Trophoblast cell (in vitro differentiated cells and primary cell): Measurements from ENCODE around the gene SETD3.

ENCODE experiments used
- DNase-seq, 2 donors: peaks; one replicate each; pipeline ENCODE4 v3.0.0-alpha.2; 2016
- H2AFZ ChIP-seq: 2 replicates; pipeline ENCODE4 v1.6.1; 2013; ENCODE audit warnings: low read length, moderate library complexity, mild to moderate bottlenecking; ENCODE audit not compliant: insufficient read depth, poor library complexity
- H2AK5ac ChIP-seq: 2 replicates; pipeline ENCODE4 v1.6.1; 2013; ENCODE audit warnings: mild to moderate bottlenecking, low read length
- H2BK120ac ChIP-seq: 2 replicates; pipeline ENCODE4 v1.6.1; 2013; ENCODE audit warnings: low read length, mild to moderate bottlenecking, moderate library complexity; ENCODE audit not compliant: insufficient read depth, poor library complexity
- H2BK12ac ChIP-seq: 2 replicates; pipeline ENCODE4 v1.6.1; 2013; ENCODE audit warnings: mild to moderate bottlenecking, low read length, moderate library complexity
- H2BK5ac ChIP-seq: 2 replicates; pipeline ENCODE4 v1.6.1; 2013; ENCODE audit warnings: low read length, low read depth, moderate library complexity, mild to moderate bottlenecking; ENCODE audit not compliant: poor library complexity
- H3K14ac ChIP-seq: 2 replicates; pipeline ENCODE4 v1.6.1; 2013; ENCODE audit warnings: mild to moderate bottlenecking, low read length
- H3K18ac ChIP-seq: 2 replicates; pipeline ENCODE4 v1.6.1; 2013; ENCODE audit warnings: mild to moderate bottlenecking, low read length
- H3K23ac ChIP-seq: 2 replicates; pipeline ENCODE4 v1.6.1; 2013; ENCODE audit warnings: low read length
- H3K27ac ChIP-seq: 2 replicates; pipeline ENCODE4 v1.5.1; 2013; ENCODE audit warnings: low read depth, mild to moderate bottlenecking, inconsistent platforms, low read length, moderate library complexity
- H3K27me3 ChIP-seq: 2 replicates; pipeline ENCODE4 v1.6.1; 2013; ENCODE audit warnings: inconsistent platforms, mild to moderate bottlenecking, low read length, moderate library complexity; ENCODE audit not compliant: insufficient read depth
- H3K36me3 ChIP-seq, 2 experiments: 1 replicate in 1 of 2; 2 replicates in 1 of 2; pipeline ENCODE4 v1.6.1; 2013; ENCODE audit warnings: low read length in 2 of 2, mild to moderate bottlenecking in 2 of 2, moderate library complexity in 1 of 2; ENCODE audit not compliant: insufficient read depth in 2 of 2, control insufficient read depth in 1 of 2
- H3K4ac ChIP-seq: 2 replicates; pipeline ENCODE4 v1.6.1; 2013; ENCODE audit warnings: low read depth, mild to moderate bottlenecking, low read length, moderate library complexity
- H3K4me1 ChIP-seq, 2 experiments: 1 replicate in 1 of 2; 2 replicates in 1 of 2; pipeline ENCODE4 v1.6.1; 2013; ENCODE audit warnings: low read length in 2 of 2, mild to moderate bottlenecking in 2 of 2, moderate library complexity in 1 of 2; ENCODE audit not compliant: insufficient read depth in 2 of 2, control insufficient read depth in 1 of 2
- H3K4me2 ChIP-seq: 2 replicates; pipeline ENCODE4 v1.6.1; 2013; ENCODE audit warnings: inconsistent platforms, mild to moderate bottlenecking, low read length, moderate library complexity
- H3K4me3 ChIP-seq: 2 replicates; pipeline ENCODE4 v1.5.1; 2013; ENCODE audit warnings: mild to moderate bottlenecking, low read depth, low read length, inconsistent platforms
- H3K79me1 ChIP-seq: one replicate; pipeline ENCODE4 v1.6.1; 2013; ENCODE audit warnings: low read length
- H3K79me2 ChIP-seq: 2 replicates; pipeline ENCODE4 v1.6.1; 2013; ENCODE audit warnings: low read length, mild to moderate bottlenecking; ENCODE audit not compliant: control insufficient read depth, insufficient read depth, poor library complexity
- H3K9ac ChIP-seq: 2 replicates; pipeline ENCODE4 v1.6.1; 2013; ENCODE audit warnings: mild to moderate bottlenecking, low read length
- H3K9me3 ChIP-seq: 2 replicates; pipeline ENCODE4 v1.6.1; 2013; ENCODE audit warnings: low read depth, mild to moderate bottlenecking, control low read depth, inconsistent platforms, low read length; ENCODE audit not compliant: insufficient read depth
- H4K12ac ChIP-seq: 2 replicates; pipeline ENCODE4 v1.6.1; 2013; ENCODE audit warnings: low read depth, mild to moderate bottlenecking, low read length, moderate library complexity
- H4K8ac ChIP-seq: 2 replicates; pipeline ENCODE4 v1.6.1; 2013; ENCODE audit warnings: low read depth, mild to moderate bottlenecking, low read length, moderate library complexity
- H4K91ac ChIP-seq: one replicate; pipeline ENCODE4 v1.6.1; 2013; ENCODE audit warnings: low read depth, mild to moderate bottlenecking, low read length, moderate library complexity
- WGBS: extraction: QIAGEN DNeasy Blood & Tissue Kit; methylation state at CpG from one replicate; pipeline ENCODE4 v1.1.7; 2013; ENCODE audit warnings: missing lambda C conversion rate; ENCODE audit not compliant: insufficient read length, insufficient coverage; ENCODE audit errors: extremely low coverage; 5-methylcytosine and 5-hydroxymethylcytosine counted together

Gene SETD3

DNA sequence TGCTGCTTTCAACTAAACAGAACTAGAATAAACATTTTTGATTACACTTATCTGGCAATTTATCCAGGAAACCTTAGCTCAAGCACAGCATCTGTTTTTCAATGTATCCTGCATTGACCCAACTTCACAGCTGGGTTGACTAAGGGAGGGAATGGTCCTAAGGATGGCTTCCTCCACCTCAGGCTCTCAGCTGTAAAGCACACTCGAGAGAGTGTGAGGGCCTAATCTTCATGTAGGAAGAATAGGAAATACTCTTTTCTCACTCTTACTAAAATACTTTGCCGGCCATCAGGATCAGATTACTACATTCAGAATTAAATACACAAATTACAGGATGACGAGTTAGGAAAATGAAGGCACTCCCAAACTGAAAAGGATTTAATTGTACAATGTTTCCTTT is 7.2 kb downstream of the SETD3 start:
- WGBS: no CpG with 5 or more reads among the region's 3 CpGs
- no peak overlapping the region for H3K18ac ChIP-seq

DNA sequence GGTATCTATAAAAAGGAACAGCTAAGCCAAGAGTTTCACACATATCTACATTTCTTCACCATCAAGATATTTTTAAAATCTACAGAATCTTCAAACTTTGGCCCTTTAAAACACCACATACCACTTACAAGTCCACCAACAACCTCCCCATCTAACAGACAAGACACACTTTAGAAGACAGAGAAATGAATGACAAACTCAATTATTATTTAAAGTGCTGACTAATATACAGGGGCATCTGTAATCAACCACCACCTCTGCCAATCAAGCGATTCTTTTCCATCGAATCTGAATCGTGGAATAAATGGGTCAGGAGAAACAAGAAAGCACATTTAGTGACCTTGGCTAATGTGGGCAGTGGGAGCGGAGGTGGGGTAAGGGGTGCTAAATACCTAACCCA is 7.7 kb downstream of the SETD3 start:
- Histone ChIP-seq H3K27ac (no peak overlapping the region), H3K14ac (no peak overlapping the region), H4K8ac (no peak overlapping the region), H3K4ac (peak overlapping the region; percentile 67), H3K4me2 (no peak overlapping the region), H2BK12ac (no peak overlapping the region), H3K36me3 (peaks cover 0 to 2% of the 10 kb centered on the region in 2 experiments), H4K91ac (no peak overlapping the region), H2AFZ (no peak overlapping the region), H3K9me3 (no peaks in the 10 kb centered on the region), H3K9ac (no peak overlapping the region), H3K4me3 (no peak overlapping the region), H3K27me3 (no peaks in the 10 kb centered on the region), H3K79me1 (no peaks in the 10 kb centered on the region), H3K79me2 (peaks cover 13% of the 10 kb centered on the region), H3K4me1 (peaks cover 12 to 20% of the 10 kb centered on the region in 2 experiments), H2AK5ac (no peak overlapping the region), H2BK120ac (no peak overlapping the region), H3K18ac (no peak overlapping the region), H2BK5ac (no peak overlapping the region), H3K23ac (no peak overlapping the region), H4K12ac (no peak overlapping the region)
- DNase-seq: no peak
- no CpG with 5 or more reads among the region's 4 CpGs for WGBS

More for the DNA sequence above, 7.2 kb downstream of the SETD3 start:
- Histone ChIP-seq H3K9ac (no peak overlapping the region), H3K36me3 (peaks cover 0 to 2% of the 10 kb centered on the region in 2 experiments), H2BK12ac (no peak overlapping the region), H3K27ac (no peak overlapping the region), H2BK5ac (no peak overlapping the region), H3K4me3 (no peak overlapping the region), H3K4me2 (no peak overlapping the region), H4K91ac (no peak overlapping the region), H3K4me1 (peaks cover 12 to 20% of the 10 kb centered on the region in 2 experiments), H3K23ac (no peak overlapping the region), H2AFZ (no peak overlapping the region), H3K79me1 (no peaks in the 10 kb centered on the region), H3K14ac (no peak overlapping the region), H4K8ac (no peak overlapping the region), H3K4ac (peak overlapping the region; percentile 39), H3K27me3 (no peaks in the 10 kb centered on the region), H4K12ac (no peak overlapping the region), H3K79me2 (peaks cover 13% of the 10 kb centered on the region), H2BK120ac (no peak overlapping the region), H3K9me3 (no peaks in the 10 kb centered on the region), H2AK5ac (no peak overlapping the region)
- no peak for DNase-seq

DNA sequence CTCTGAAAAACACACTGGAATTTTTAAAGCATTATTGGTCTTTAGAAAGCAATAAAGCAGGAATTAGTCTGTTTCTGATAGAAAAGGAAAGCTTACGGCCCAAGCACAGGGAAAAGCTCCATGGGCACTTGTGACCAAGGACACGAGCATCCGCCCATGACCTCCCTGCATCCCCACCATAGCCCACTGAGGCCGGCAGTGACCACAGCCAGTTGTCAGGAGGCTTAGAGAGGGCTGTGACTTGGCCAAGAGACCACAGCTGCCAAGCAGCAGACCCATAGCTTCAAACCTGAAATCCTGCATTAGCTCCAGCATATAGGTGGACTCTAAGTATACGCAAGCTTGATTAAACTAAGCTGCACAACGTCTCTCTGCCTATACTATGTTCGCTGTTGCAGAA is 8.9 kb downstream of the SETD3 start:
- Histone ChIP-seq H3K4me3 (no peak overlapping the region), H3K14ac (no peak overlapping the region), H3K4ac (peak overlapping the region; percentile 41), H3K4me2 (no peak overlapping the region), H3K9ac (no peak overlapping the region), H4K91ac (no peak overlapping the region), H2AK5ac (no peak overlapping the region), H3K36me3 (peaks cover 0 to 2% of the 10 kb centered on the region in 2 experiments), H3K4me1 (peaks cover 12 to 26% of the 10 kb centered on the region in 2 experiments), H3K18ac (no peak overlapping the region), H2BK120ac (no peak overlapping the region), H4K8ac (no peak overlapping the region), H2BK12ac (no peak overlapping the region), H3K23ac (no peak overlapping the region), H3K27me3 (no peaks in the 10 kb centered on the region), H2AFZ (no peak overlapping the region), H3K27ac (no peak overlapping the region), H3K9me3 (peaks cover 2% of the 10 kb centered on the region), H2BK5ac (no peak overlapping the region), H4K12ac (no peak overlapping the region), H3K79me1 (no peaks in the 10 kb centered on the region), H3K79me2 (peaks cover 13% of the 10 kb centered on the region)
- WGBS: no CpG with 5 or more reads among the region's 7 CpGs
- no peak for DNase-seq

DNA sequence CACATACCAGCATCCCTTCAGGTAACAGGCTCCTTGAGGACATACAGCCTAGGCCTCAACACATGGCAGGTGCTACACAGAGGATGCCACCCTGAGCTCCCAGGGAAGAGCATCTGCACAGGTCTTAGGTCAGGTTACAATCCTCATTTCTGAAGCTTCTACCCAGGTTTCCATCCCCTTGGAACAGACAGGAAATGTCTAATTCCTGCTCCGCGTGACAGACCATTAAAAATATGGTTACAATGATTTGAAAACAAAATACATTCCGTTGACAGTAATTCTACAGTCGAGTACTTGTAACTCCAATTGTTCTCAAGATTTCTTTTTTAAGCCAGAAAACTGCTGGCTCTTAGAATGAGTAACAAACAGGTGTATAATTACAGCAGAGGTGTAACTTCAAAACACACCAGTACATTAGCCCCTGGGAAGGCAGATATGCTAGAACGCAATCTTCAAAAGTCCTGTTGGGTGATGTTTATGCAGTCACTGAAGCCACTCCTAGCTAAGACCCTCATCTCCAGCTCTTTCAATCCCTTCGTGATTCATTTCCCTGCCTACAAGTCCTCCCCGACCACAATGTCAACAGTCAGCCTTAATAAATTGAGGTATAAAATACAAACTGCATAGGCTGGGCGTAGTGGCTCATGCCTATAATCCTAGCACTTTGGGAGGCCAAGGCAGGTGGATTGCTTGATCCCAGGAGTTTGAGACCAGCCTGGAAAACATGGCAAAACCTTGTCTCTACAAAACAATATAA is 11.6 kb downstream of the SETD3 start:
- H3K4me2 ChIP-seq: no peak overlapping the region
- H2BK12ac ChIP-seq: no peak overlapping the region
- H3K9ac ChIP-seq: no peak overlapping the region
- no peak overlapping the region for H3K14ac ChIP-seq
- no peak overlapping the region for H4K91ac ChIP-seq
- no peak overlapping the region for H3K23ac ChIP-seq
- no peaks in the 10 kb centered on the region for H3K27me3 ChIP-seq
- peaks cover 2% of the 10 kb centered on the region for H3K9me3 ChIP-seq
- DNase-seq: no peak
- no peak overlapping the region for H2AFZ ChIP-seq
- H3K79me2 ChIP-seq: peaks cover 16% of the 10 kb centered on the region
- no peaks in the 10 kb centered on the region for H3K79me1 ChIP-seq
- peaks cover 14% of the 10 kb centered on the region in 2 experiments for H3K36me3 ChIP-seq
- no peak overlapping the region for H4K12ac ChIP-seq
- H2BK120ac ChIP-seq: no peak overlapping the region
- no peak overlapping the region for H3K27ac ChIP-seq
- H3K4ac ChIP-seq: peak overlapping the region; percentile 82
- no peak overlapping the region for H4K8ac ChIP-seq
- H2AK5ac ChIP-seq: no peak overlapping the region
- no CpG with 5 or more reads among the region's 8 CpGs for WGBS
- H3K4me3 ChIP-seq: no peak overlapping the region
- peaks cover 12 to 26% of the 10 kb centered on the region in 2 experiments for H3K4me1 ChIP-seq
- H3K18ac ChIP-seq: no peak overlapping the region
- H2BK5ac ChIP-seq: no peak overlapping the region
